Naive thymus-derived CD4-positive, alpha-beta T cell (primary cell): ENCODE data around the gene RPS15A. TPM values are rescaled to one million over a fixed set of nuclear protein-coding genes. Genes with fewer than 3 reads are reported as not detected.

ENCODE experiments used
- ATAC-seq: fragments of 150-1000 bp; cut with Tn5 transposase; 2 replicates; pipeline ENCODE4 v1.10.0; 2021; ENCODE audit warnings: mild to moderate bottlenecking, moderate library complexity
- CTCF ChIA-PET: fragments of 350-600 bp; sonication (Branson Sonifier 250); formaldehyde crosslinking; loops from one replicate; lab custom pipeline; 2021; ENCODE audit warnings: antibody characterized with exemption; lab: Charles Lee
- POLR2A ChIA-PET: fragments of 350-600 bp; sonication (Branson Sonifier 250); formaldehyde crosslinking; loops from one replicate; lab custom pipeline; 2021; ENCODE audit warnings: antibody characterized with exemption, inconsistent platforms; lab: Charles Lee
- DNase-seq, 9 donors: peaks; one replicate each; pipeline versions ENCODE4 v3.0.0 to v3.0.0-alpha.2; 2020 to 2022; ENCODE audit warnings: mixed read lengths in 1 of 9
- H3K27ac ChIP-seq: one replicate; pipeline ENCODE4 v1.7.0; 2013; ENCODE audit warnings: mild to moderate bottlenecking, low read depth, low read length, moderate library complexity
- H3K27me3 ChIP-seq, 2 donors: one replicate each; pipeline ENCODE4 v1.7.0; 2013; ENCODE audit warnings: low read length in 2 of 2, mild to moderate bottlenecking in 2 of 2, moderate library complexity in 2 of 2; ENCODE audit not compliant: control insufficient read depth in 2 of 2, insufficient read depth in 2 of 2
- H3K36me3 ChIP-seq, 3 experiments: 1 replicate in 2 of 3; 2 replicates in 1 of 3; pipeline ENCODE4 v1.7.0; 2013; ENCODE audit warnings: low read length in 3 of 3, mild to moderate bottlenecking in 3 of 3, moderate library complexity in 1 of 3; ENCODE audit not compliant: insufficient read depth in 3 of 3, control insufficient read depth in 2 of 3
- H3K4me1 ChIP-seq, 2 donors: one replicate each; pipeline ENCODE4 v1.7.0; 2013; ENCODE audit warnings: low read length in 2 of 2, mild to moderate bottlenecking in 2 of 2, moderate library complexity in 1 of 2; ENCODE audit not compliant: control insufficient read depth in 2 of 2, insufficient read depth in 2 of 2
- H3K4me3 ChIP-seq: 2 replicates; pipeline ENCODE4 v1.7.0; 2013; ENCODE audit warnings: mild to moderate bottlenecking, low read length
- H3K9me3 ChIP-seq, 3 experiments: 1 replicate in 2 of 3; 2 replicates in 1 of 3; pipeline ENCODE4 v1.7.0; 2013; ENCODE audit warnings: low read length in 3 of 3; ENCODE audit not compliant: control insufficient read depth in 2 of 3
- H3K27ac Mint-ChIP-seq, 9 donors: one replicate each; pipeline ENCODE4 v1.8.0; 2020 to 2022; ENCODE audit warnings: mixed read lengths in 9 of 9, mild to moderate bottlenecking in 8 of 9, moderate library complexity in 5 of 9, inconsistent platforms in 2 of 9
- H3K27me3 Mint-ChIP-seq, 5 donors: one replicate each; pipeline ENCODE4 v1.8.0; 2021 to 2022; ENCODE audit warnings: mixed read lengths in 5 of 5, mild to moderate bottlenecking in 1 of 5
- H3K36me3 Mint-ChIP-seq, 5 donors: one replicate each; pipeline ENCODE4 v1.8.0; 2020 to 2022; ENCODE audit warnings: mixed read lengths in 5 of 5, mild to moderate bottlenecking in 3 of 5, inconsistent platforms in 1 of 5
- H3K4me1 Mint-ChIP-seq, 7 donors: one replicate each; pipeline ENCODE4 v1.8.0; 2020 to 2022; ENCODE audit warnings: mixed read lengths in 7 of 7, mild to moderate bottlenecking in 3 of 7, inconsistent platforms in 1 of 7
- H3K4me3 Mint-ChIP-seq, 10 donors: one replicate each; pipeline ENCODE4 v1.8.0; 2020 to 2022; ENCODE audit warnings: mild to moderate bottlenecking in 10 of 10, mixed read lengths in 10 of 10, moderate library complexity in 6 of 10, inconsistent platforms in 2 of 10
- H3K9me3 Mint-ChIP-seq, 11 donors: one replicate each; pipeline ENCODE4 v1.8.0; 2020 to 2022; ENCODE audit warnings: mixed read lengths in 11 of 11, mild to moderate bottlenecking in 4 of 11, inconsistent platforms in 1 of 11, moderate library complexity in 1 of 11
- intact Hi-C, 2 donors: fragments of 100-400 bp; cut with micrococcal nuclease; formaldehyde crosslinking; loops; one replicate each; pipeline ENCODE4 v1.15.1; 2023
- polyA plus RNA-seq, 2 donors: library from polyadenylated mRNA; unstranded; fragments of 300-500 nt; fragmentation: Illumina TruSeq; gene quantifications; one replicate each; pipeline ENCODE4 v1.2.3, GENCODE V29; 2021
- total RNA-seq, 6 experiments: library from RNA in 5 of 6; stranded (reverse) in 5 of 6; gene quantifications; 1 replicate in 5 of 6; 2 replicates in 1 of 6; pipeline ENCODE4 v1.2.3 and lab custom pipeline; 2021 to 2026

RPS15A gene
- total RNA-seq = 1,000 to 10,000 TPM; 2,060 to 3,897 (median 3,815) TPM
- 1,000 to 10,000 TPM; 4,571 to 5,300 TPM for polyA plus RNA-seq
- 270 reads per million, percentile 95 among the genes with 10 or more reads in this experiment for total RNA-seq (lab: John Stamatoyannopoulos, UW)

DNA sequence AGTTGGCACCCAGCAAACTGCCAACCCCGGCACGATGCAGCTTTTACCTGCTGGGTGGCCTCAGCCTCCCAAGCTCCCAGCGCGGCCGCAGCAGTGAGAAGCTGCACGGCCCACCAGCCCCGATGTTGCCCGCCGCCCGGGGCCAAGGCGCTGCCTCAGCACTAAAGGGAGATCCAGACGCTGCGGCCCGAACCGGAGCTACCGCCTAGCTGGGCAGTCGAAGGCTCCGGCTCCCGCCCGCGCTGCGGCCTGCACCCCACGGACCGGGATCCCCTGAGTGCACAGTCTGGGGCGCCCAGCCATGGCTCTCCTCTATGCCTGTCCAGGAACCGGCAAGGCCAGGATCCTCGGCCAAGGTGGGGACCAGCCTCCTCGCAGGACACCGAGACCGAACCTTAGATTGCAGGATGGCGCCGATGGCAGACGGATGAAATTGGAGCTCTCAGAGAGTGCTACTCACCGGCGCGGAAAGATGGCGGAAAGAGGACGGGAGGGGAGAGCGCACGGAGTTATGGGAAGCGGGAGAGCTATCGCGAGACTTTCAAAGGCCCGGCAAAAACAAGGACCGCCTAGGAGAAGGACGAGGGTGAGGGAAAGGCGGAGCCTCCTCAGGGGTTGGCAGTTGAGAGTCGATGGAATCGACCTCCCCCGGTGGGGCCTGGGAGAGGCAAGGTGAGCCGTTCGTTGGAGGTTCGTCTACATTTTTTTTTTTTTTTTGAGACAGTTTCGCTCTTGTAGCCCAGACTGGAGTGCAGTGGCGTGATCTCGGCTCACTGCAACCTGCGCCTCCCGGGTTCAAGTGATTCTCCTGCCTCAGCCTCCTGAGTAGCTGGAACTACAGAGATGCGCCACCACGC is at the start of gene RPS15A:
Gene RPS15A (minus strand): TSS at position 485 of the 857 bp plus-strand sequence. CDS start 1,221 bp downstream, outside the sequence.
- peaks cover 35 to 63% (median 50%) of the 10 kb centered on the region in 7 donors for H3K4me1 Mint-ChIP-seq
- peaks cover 0 to 6% (median 0%) of the 10 kb centered on the region in 11 donors for H3K9me3 Mint-ChIP-seq
- intact Hi-C loops = loop anchor here (1.0 to 10.0 kb wide), 6 partner anchors 11 to 1775 kb away; partner anchors contain the start of genes ARL6IP1 (in 2 of the 2), COQ7 (in 2 of the 2), CCP110 (in 1 of the 2) and IQCK (in 1 of the 2)
- ChIA-PET CTCF (interaction anchor here (0.5 to 1.3 kb wide), 5 partner anchors 9 to 104 kb away, joined by 3 to 9 read pairs (median 6); partner anchors contain the start of gene ARL6IP1), POLR2A (interaction anchor here (0.9 to 6.0 kb wide), 8 partner anchors 11 to 765 kb away, joined by 3 to 130 read pairs (median 4); partner anchors contain the start of genes ARL6IP1, COQ7 and VPS35L)
- Histone ChIP-seq H3K27ac (peak within 1 kb of the TSS; percentile 91), H3K9me3 (no peaks in the 10 kb centered on the region), H3K4me1 (peaks cover 22 to 43% of the 10 kb centered on the region in 2 donors), H3K36me3 (peaks cover 8 to 71% (median 20%) of the 10 kb centered on the region in 3 experiments), H3K27me3 (no peaks in the 10 kb centered on the region), H3K4me3 (peak within 1 kb of the TSS; percentile 98)
- ATAC-seq (peak; percentile 98), DNase-seq (peak; percentile 72 to 97 (median 91))
- peak within 1 kb of the TSS; percentile 92 to 99 (median 96) for H3K4me3 Mint-ChIP-seq
- peaks cover 19 to 63% (median 52%) of the 10 kb centered on the region in 5 donors for H3K36me3 Mint-ChIP-seq
- H3K27ac Mint-ChIP-seq = peak within 1 kb of the TSS; percentile 89 to 96 (median 94)
- H3K27me3 Mint-ChIP-seq = peaks cover 0 to 2% (median 0%) of the 10 kb centered on the region in 5 donors

DNA sequence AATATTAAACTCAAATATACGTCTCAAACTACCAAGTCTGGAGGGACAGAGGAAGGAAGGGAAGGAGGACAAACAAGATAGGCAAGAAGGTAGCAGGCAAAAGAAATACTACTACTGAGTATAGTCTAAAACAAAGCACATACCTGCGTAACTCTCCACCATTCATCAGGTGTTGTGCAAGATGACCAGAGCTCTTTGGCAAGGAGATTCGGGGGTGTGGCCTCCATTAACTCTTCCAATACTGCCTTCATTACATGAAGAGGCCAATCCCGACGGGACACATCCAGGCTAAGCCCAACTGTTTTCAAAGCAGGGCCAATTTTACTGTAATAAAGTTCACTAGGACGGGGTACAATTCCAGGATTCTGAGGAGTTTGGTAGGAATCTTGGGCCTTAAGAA is 49.4 kb upstream of the RPS15A start:
- Histone ChIP-seq H3K9me3 (no peaks in the 10 kb centered on the region), H3K36me3 (peaks cover 35 to 89% (median 56%) of the 10 kb centered on the region in 3 experiments), H3K27me3 (no peaks in the 10 kb centered on the region), H3K4me1 (no peaks in the 10 kb centered on the region), H3K4me3 (no peak overlapping the region), H3K27ac (no peak overlapping the region)
- Mint-ChIP-seq H3K4me1 (peaks cover 0 to 11% (median 0%) of the 10 kb centered on the region in 7 donors), H3K9me3 (no peaks in the 10 kb centered on the region), H3K36me3 (peaks cover 24 to 70% (median 50%) of the 10 kb centered on the region in 5 donors), H3K4me3 (no peak overlapping the region), H3K27ac (peak overlapping the region in 2 of 9 donors; percentile 23 to 54), H3K27me3 (no peaks in the 10 kb centered on the region)
- DNase-seq (no peak), ATAC-seq (no peak)
- ChIA-PET CTCF (interaction anchor here (1.5 kb wide), 1 partner anchor 8 kb away, joined by 6 read pairs; no protein-coding TSS in a partner anchor), POLR2A (no interaction called here)
- intact Hi-C loops = no loop called here

DNA sequence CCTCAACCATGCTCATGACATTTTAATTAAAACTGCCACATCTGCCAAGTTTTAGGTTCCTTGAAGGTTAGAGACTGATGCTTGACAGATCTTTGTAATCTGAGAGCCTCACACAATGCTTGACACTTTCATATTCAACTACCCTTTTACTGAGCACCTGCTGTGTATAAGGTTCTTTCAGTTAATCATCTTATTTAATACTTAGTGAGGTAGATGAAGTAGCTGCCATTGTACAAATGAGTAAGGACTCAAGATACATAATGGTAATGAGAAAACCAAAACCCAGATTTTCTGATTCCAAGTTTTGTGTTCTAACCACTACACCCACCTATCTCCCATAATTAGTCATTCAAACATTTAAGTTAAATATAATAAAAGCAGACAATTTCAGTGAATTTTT is 46.6 kb upstream of the RPS15A start:
- Mint-ChIP-seq H3K4me3 (no peak overlapping the region), H3K27ac (peak overlapping the region in 5 of 9 donors; percentile 1 to 74 (median 33)), H3K9me3 (no peaks in the 10 kb centered on the region), H3K4me1 (peaks cover 0 to 11% (median 0%) of the 10 kb centered on the region in 7 donors), H3K27me3 (no peaks in the 10 kb centered on the region), H3K36me3 (peaks cover 23 to 58% (median 44%) of the 10 kb centered on the region in 5 donors)
- Histone ChIP-seq H3K27me3 (no peaks in the 10 kb centered on the region), H3K4me1 (no peaks in the 10 kb centered on the region), H3K4me3 (no peak overlapping the region), H3K36me3 (peaks cover 38 to 93% (median 71%) of the 10 kb centered on the region in 3 experiments), H3K9me3 (no peaks in the 10 kb centered on the region), H3K27ac (no peak overlapping the region)
- ATAC-seq (no peak), DNase-seq (no peak)
- intact Hi-C loops = no loop called here
- CTCF ChIA-PET = no interaction called here
- POLR2A ChIA-PET = interaction anchor here (0.6 kb wide), 1 partner anchor 54 kb away, joined by 3 read pairs; no protein-coding TSS in a partner anchor

DNA sequence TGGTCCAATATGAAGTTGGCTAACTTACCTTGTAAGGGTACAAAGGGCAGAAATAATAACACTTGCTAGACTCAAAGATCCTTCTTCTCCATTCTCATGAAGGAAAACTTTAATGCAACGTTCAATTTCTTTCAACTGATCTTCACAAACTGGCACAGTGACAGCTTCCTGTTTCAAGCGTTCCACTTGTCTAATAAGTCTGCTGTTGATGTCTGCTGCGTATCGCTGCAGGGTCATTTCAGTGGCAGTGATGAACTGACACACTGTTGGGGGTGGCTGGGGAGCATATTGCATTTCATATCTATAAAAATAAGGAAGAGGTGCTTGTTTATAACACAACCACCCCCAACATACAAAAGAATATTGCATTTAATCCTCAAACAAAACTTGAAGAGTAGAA is 44.7 kb upstream of the RPS15A start:
- Histone ChIP-seq H3K9me3 (no peaks in the 10 kb centered on the region), H3K36me3 (peaks cover 34 to 91% (median 75%) of the 10 kb centered on the region in 3 experiments), H3K4me3 (no peak overlapping the region), H3K27me3 (no peaks in the 10 kb centered on the region), H3K4me1 (no peaks in the 10 kb centered on the region), H3K27ac (no peak overlapping the region)
- Mint-ChIP-seq H3K4me1 (peaks cover 0 to 11% (median 0%) of the 10 kb centered on the region in 7 donors), H3K4me3 (no peak overlapping the region), H3K27ac (peak overlapping the region in 4 of 9 donors; percentile 32 to 58 (median 44)), H3K36me3 (peaks cover 23 to 64% (median 41%) of the 10 kb centered on the region in 5 donors), H3K9me3 (no peaks in the 10 kb centered on the region), H3K27me3 (no peaks in the 10 kb centered on the region)
- POLR2A ChIA-PET = interaction anchor here (1.9 kb wide), 1 partner anchor 14 kb away, joined by 5 read pairs; no protein-coding TSS in a partner anchor
- ATAC-seq = no peak
- DNase-seq = no peak
- CTCF ChIA-PET = interaction anchor here (1.5 kb wide), 1 partner anchor 33 kb away, joined by 3 read pairs; no protein-coding TSS in a partner anchor
- intact Hi-C loops = no loop called here

DNA sequence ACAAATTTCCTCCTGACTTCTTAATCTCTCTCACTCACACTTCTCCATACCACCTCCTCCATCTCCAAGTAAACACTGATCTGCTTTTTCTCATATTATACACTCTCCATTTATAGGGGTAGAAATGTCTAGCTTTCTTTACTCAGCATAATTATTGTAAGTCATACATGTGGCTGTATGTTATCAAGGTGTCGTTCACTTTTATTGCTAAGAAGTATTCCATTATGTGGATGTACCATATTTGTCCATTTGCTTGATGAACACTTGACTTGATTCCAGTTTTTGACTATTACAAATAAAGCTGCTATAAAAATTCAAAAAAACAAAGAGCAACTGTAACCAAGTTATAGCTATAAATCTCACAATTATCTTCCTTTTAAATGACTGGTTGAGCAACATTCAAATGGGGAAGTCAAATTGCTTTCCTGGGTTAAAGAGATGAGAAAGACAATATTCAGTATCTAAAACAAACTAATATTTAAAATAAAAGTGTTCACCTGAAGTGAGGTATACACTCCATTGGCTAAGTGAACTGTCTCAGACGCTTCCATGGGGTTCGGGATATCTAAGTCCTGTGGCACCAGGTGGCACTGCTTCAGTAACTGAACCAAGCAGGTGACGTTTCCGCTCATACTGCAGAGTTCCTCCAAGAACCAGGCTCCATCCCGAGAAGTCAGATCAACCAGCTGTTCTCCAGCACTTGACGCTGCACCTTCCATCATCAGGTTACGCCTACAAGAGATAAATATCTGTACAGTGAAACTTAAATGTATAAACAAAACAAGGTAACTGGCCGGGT is 43.8 kb upstream of the RPS15A start:
- Histone ChIP-seq H3K9me3 (no peaks in the 10 kb centered on the region), H3K27me3 (no peaks in the 10 kb centered on the region), H3K36me3 (peaks cover 37 to 93% (median 78%) of the 10 kb centered on the region in 3 experiments), H3K4me1 (no peaks in the 10 kb centered on the region), H3K27ac (no peak overlapping the region), H3K4me3 (no peak overlapping the region)
- DNase-seq = no peak
- Mint-ChIP-seq H3K27me3 (no peaks in the 10 kb centered on the region), H3K27ac (peak overlapping the region in 3 of 9 donors; percentile 4 to 22 (median 21)), H3K9me3 (no peaks in the 10 kb centered on the region), H3K36me3 (peaks cover 18 to 64% (median 42%) of the 10 kb centered on the region in 5 donors), H3K4me3 (no peak overlapping the region), H3K4me1 (peaks cover 0 to 11% (median 0%) of the 10 kb centered on the region in 7 donors)
- ATAC-seq = no peak
- ChIA-PET POLR2A (interaction anchor here (1.5 to 1.9 kb wide), 2 partner anchors 15 to 30 kb away, joined by 3 to 5 read pairs; no protein-coding TSS in a partner anchor), CTCF (interaction anchor here (1.5 kb wide), 1 partner anchor 32 kb away, joined by 3 read pairs; no protein-coding TSS in a partner anchor)
- intact Hi-C loops = no loop called here
